Esophagus muscularis mucosa (tissue), 4 donors: ENCODE data around the gene PKD2L1.

Experiments used
- CTCF ChIP-seq, 3 experiments: fragments of 200-600 bp in 2 of 3; fragments of 450-650 bp in 1 of 3; sonication (generic) in 2 of 3; IDR thresholded peaks; one replicate each; pipeline ENCODE4 v1.5.1; 2017 to 2019; ENCODE audit warnings: antibody characterized with exemption in 3 of 3, mild to moderate bottlenecking in 2 of 3, moderate library complexity in 1 of 3
- EP300 ChIP-seq: sonication (generic); formaldehyde crosslinking; IDR thresholded peaks from one replicate; pipeline ENCODE4 v1.6.1; 2017; ENCODE audit warnings: antibody characterized with exemption
- POLR2A ChIP-seq: fragments of 450-650 bp; IDR thresholded peaks from one replicate; pipeline ENCODE4 v1.6.1; 2017; ENCODE audit warnings: antibody characterized with exemption, moderate library complexity, mild to moderate bottlenecking, low read depth
- POLR2AphosphoS5 ChIP-seq, 2 donors: sonication (generic); formaldehyde crosslinking; IDR thresholded peaks; one replicate each; pipeline ENCODE4 v1.6.1; 2017; ENCODE audit warnings: antibody characterized with exemption in 2 of 2

GRCh38 chr10:100282907-100283306 is 47.1 kb downstream of the PKD2L1 start:
- no peak for TF ChIP-seq EP300
- no peak for TF ChIP-seq POLR2AphosphoS5 (IDR thresholded peaks at IDR 0.05)
- no peak for TF ChIP-seq POLR2A
- TF ChIP-seq CTCF (IDR thresholded peaks at IDR 0.05): no peak
